CD4-positive, alpha-beta T cell (primary cell): ENCODE measurements around the gene COLQ. TPM values are rescaled to one million over a fixed set of nuclear protein-coding genes. Genes with fewer than 3 reads are reported as not detected.
"Not testable (repeated sequence)": the region's sequence is repeated elsewhere in the genome, so short reads cannot be mapped to it uniquely, and the experiment has no call there.

Source experiments
- ATAC-seq: fragments of 200-7000 bp; cut with Tn5 transposase; one replicate; pipeline ENCODE4 v1.10.0; 2022; ENCODE audit warnings: mild to moderate bottlenecking; ENCODE audit not compliant: poor library complexity
- CTCF ChIA-PET: fragments of 350-600 bp; sonication (Branson Sonifier 250); formaldehyde crosslinking; loops from one replicate; lab custom pipeline; 2021; ENCODE audit warnings: antibody characterized with exemption, inconsistent platforms; lab: Charles Lee
- POLR2A ChIA-PET: fragments of 350-600 bp; sonication (Branson Sonifier 250); formaldehyde crosslinking; loops from one replicate; lab custom pipeline; 2021; ENCODE audit warnings: antibody characterized with exemption, inconsistent platforms; lab: Charles Lee
- DNase-seq, 14 experiments: peaks; one replicate each; pipeline ENCODE4 v3.0.0-alpha.2; 2013 to 2020; ENCODE audit warnings: mixed read lengths in 2 of 14
- H3K27ac ChIP-seq, 2 donors: one replicate each; pipeline versions ENCODE4 v1.5.1 to v1.7.0; 2013; ENCODE audit warnings: low read length in 2 of 2, low read depth in 1 of 2, mild to moderate bottlenecking in 1 of 2
- H3K27me3 ChIP-seq, 2 experiments: 1 replicate in 1 of 2; 2 replicates in 1 of 2; pipeline versions ENCODE4 v1.6.1 to v1.7.0; 2013; ENCODE audit warnings: low read length in 2 of 2, control low read depth in 1 of 2, mild to moderate bottlenecking in 1 of 2, moderate library complexity in 1 of 2; ENCODE audit not compliant: insufficient read depth in 2 of 2, control insufficient read depth in 1 of 2
- H3K36me3 ChIP-seq: one replicate; pipeline ENCODE4 v1.6.1; 2013; ENCODE audit warnings: low read length, control low read depth; ENCODE audit not compliant: insufficient read depth
- H3K4me1 ChIP-seq: one replicate; pipeline ENCODE4 v1.6.1; 2013; ENCODE audit warnings: low read length, control low read depth; ENCODE audit not compliant: insufficient read depth
- H3K4me3 ChIP-seq: one replicate; pipeline ENCODE4 v1.5.1; 2013; ENCODE audit warnings: mild to moderate bottlenecking, low read length, moderate library complexity
- H3K9me3 ChIP-seq, 2 experiments: 1 replicate in 1 of 2; 2 replicates in 1 of 2; pipeline versions ENCODE4 v1.6.1 to v1.7.0; 2013; ENCODE audit warnings: low read length in 2 of 2, mild to moderate bottlenecking in 2 of 2, control low read depth in 1 of 2, moderate library complexity in 1 of 2; ENCODE audit not compliant: control insufficient read depth in 1 of 2, insufficient read depth in 1 of 2
- H3K27ac Mint-ChIP-seq: one replicate; pipeline ENCODE4 v1.8.0; 2020; ENCODE audit warnings: mixed read lengths
- H3K27me3 Mint-ChIP-seq: one replicate; pipeline ENCODE4 v1.8.0; 2021; ENCODE audit warnings: mixed read lengths
- H3K36me3 Mint-ChIP-seq: one replicate; pipeline ENCODE4 v1.8.0; 2021; ENCODE audit warnings: low read depth, mixed read lengths
- H3K4me1 Mint-ChIP-seq: one replicate; pipeline ENCODE4 v1.8.0; 2021; ENCODE audit warnings: low read depth, mixed read lengths
- H3K4me3 Mint-ChIP-seq: one replicate; pipeline ENCODE4 v1.8.0; 2020; ENCODE audit warnings: mild to moderate bottlenecking, mixed read lengths
- H3K9me3 Mint-ChIP-seq: one replicate; pipeline ENCODE4 v1.8.0; 2020; ENCODE audit warnings: mixed read lengths
- intact Hi-C, 2 experiments: fragments of 100-400 bp; cut with DNase I in 1 of 2; cut with micrococcal nuclease in 1 of 2; formaldehyde crosslinking; loops; one replicate each; pipeline versions ENCODE4 v1.15.1 to v1.9.0; 2023 to 2025; cut with DNase I, micrococcal nuclease
- total RNA-seq, 174 experiments: library from RNA in 2 of 174; stranded (reverse) in 2 of 174; gene quantifications; one replicate each; pipeline ENCODE4 v1.2.3 and lab custom pipeline; 2021 to 2026
- TF ChIP-seq, protein P1 (sequence below): fragments of 200-600 bp; IDR thresholded peaks from one replicate; pipeline ENCODE4 v1.8.0; 2022; ENCODE audit warnings: antibody characterized with exemption, mild to moderate bottlenecking

COLQ gene
- total RNA-seq, 2 experiments from 2014 or later: 3.5 to 3.7 TPM

GRCh38 chr3:15458212-15458780 lies 63.2 kb downstream of the COLQ start:
- H3K27ac Mint-ChIP-seq: no peak overlapping the region
- Histone ChIP-seq H3K27me3 (no peaks in the 10 kb centered on the region), H3K36me3 (peaks cover 4% of the 10 kb centered on the region), H3K4me1 (peaks cover 21% of the 10 kb centered on the region), H3K4me3 (no peak overlapping the region), H3K27ac (no peak overlapping the region), H3K9me3 (no peaks in the 10 kb centered on the region)
- CTCF ChIA-PET: no interaction called here
- H3K27me3 Mint-ChIP-seq: no peaks in the 10 kb centered on the region
- H3K4me3 Mint-ChIP-seq: no peak overlapping the region
- TF ChIP-seq, protein P1, sequence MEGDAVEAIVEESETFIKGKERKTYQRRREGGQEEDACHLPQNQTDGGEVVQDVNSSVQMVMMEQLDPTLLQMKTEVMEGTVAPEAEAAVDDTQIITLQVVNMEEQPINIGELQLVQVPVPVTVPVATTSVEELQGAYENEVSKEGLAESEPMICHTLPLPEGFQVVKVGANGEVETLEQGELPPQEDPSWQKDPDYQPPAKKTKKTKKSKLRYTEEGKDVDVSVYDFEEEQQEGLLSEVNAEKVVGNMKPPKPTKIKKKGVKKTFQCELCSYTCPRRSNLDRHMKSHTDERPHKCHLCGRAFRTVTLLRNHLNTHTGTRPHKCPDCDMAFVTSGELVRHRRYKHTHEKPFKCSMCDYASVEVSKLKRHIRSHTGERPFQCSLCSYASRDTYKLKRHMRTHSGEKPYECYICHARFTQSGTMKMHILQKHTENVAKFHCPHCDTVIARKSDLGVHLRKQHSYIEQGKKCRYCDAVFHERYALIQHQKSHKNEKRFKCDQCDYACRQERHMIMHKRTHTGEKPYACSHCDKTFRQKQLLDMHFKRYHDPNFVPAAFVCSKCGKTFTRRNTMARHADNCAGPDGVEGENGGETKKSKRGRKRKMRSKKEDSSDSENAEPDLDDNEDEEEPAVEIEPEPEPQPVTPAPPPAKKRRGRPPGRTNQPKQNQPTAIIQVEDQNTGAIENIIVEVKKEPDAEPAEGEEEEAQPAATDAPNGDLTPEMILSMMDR: no peak
- H3K4me1 Mint-ChIP-seq: peaks cover 11% of the 10 kb centered on the region
- DNase-seq: no peak
- intact Hi-C loops: no loop called here
- POLR2A ChIA-PET: no interaction called here
- H3K9me3 Mint-ChIP-seq: no peaks in the 10 kb centered on the region
- no peaks in the 10 kb centered on the region for H3K36me3 Mint-ChIP-seq
- ATAC-seq: no peak

DNA sequence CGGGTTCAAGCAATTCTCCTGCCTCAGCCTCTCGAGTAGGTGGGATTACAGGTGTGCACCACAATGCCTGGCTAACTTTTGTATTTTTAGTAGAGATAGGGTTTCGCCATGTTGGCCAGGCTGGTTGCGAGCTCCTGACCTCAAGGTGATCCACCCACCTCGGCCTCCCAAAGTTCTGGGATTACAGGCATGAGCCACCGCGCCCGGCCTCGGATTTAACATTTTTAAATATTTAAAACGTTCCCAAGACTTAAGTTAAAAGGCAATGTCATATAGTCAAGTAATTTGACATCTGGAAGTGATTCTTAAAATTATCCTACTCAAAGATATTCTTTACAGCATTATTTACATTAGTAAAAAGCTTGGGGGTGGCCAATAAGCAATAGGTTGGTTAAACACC lies 64.6 kb downstream of the COLQ start:
- intact Hi-C loops, POLR2A ChIA-PET, H3K4me3 ChIP-seq, CTCF ChIA-PET, H3K4me3 Mint-ChIP-seq, ATAC-seq, H3K9me3 Mint-ChIP-seq, H3K27ac ChIP-seq, H3K27me3 ChIP-seq, H3K36me3 ChIP-seq, H3K27me3 Mint-ChIP-seq, H3K27ac Mint-ChIP-seq, H3K9me3 ChIP-seq, H3K36me3 Mint-ChIP-seq, DNase-seq: not testable (repeated sequence)
- H3K4me1 Mint-ChIP-seq: peaks cover 11% of the 10 kb centered on the region
- peaks cover 16% of the 10 kb centered on the region for H3K4me1 ChIP-seq

- no peaks in the 10 kb centered on the region for H3K9me3 ChIP-seq
- H3K27me3 ChIP-seq: no peaks in the 10 kb centered on the region
- Mint-ChIP-seq H3K27me3 (no peaks in the 10 kb centered on the region), H3K4me3 (no peak overlapping the region), H3K27ac (no peak overlapping the region), H3K36me3 (peaks cover 2% of the 10 kb centered on the region), H3K9me3 (no peaks in the 10 kb centered on the region), H3K4me1 (peaks cover 8% of the 10 kb centered on the region)
- ATAC-seq (no peak), DNase-seq (no peak)
- H3K27ac ChIP-seq: no peak overlapping the region
- TF ChIP-seq, protein P1: no peak
- ChIA-PET POLR2A (no interaction called here), CTCF (no interaction called here)
- H3K36me3 ChIP-seq: peaks cover 4% of the 10 kb centered on the region
- no peak overlapping the region for H3K4me3 ChIP-seq
- intact Hi-C loops: no loop called here
- peaks cover 12% of the 10 kb centered on the region for H3K4me1 ChIP-seq
These were observed 65.2 kb downstream of the COLQ start for GRCh38 chr3:15456321-15456720.

DNA sequence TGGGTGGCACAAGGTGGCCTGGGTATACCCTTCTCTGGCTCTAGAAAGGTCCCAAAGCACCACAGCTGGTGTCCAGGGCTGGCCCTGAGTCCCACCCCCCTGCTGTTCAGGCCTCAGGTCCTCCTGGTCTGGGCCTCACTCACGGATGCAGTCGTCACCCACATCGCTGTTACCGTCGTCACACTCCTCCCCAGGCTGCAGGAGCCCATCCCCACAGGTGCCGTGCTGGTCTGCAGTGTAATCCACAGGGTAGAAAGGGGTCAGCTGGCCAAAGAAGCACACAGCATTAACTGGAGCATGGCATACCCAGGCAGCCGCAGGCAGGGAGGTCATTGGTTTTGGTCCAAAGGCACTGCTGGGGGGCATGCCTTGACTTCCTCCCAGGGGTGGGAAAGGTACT lies 65.8 kb downstream of the COLQ start:
- Mint-ChIP-seq H3K27me3 (no peaks in the 10 kb centered on the region), H3K4me3 (no peak overlapping the region), H3K9me3 (no peaks in the 10 kb centered on the region), H3K4me1 (peaks cover 2% of the 10 kb centered on the region), H3K36me3 (peaks cover 8% of the 10 kb centered on the region), H3K27ac (no peak overlapping the region)
- H3K36me3 ChIP-seq: peaks cover 4% of the 10 kb centered on the region
- no peaks in the 10 kb centered on the region for H3K9me3 ChIP-seq
- H3K27ac ChIP-seq: no peak overlapping the region
- DNase-seq (no peak), ATAC-seq (no peak)
- no peak overlapping the region for H3K4me3 ChIP-seq
- H3K4me1 ChIP-seq: peaks cover 6% of the 10 kb centered on the region
- intact Hi-C loops: no loop called here
- ChIA-PET CTCF (no interaction called here), POLR2A (no interaction called here)
- no peaks in the 10 kb centered on the region for H3K27me3 ChIP-seq
- TF ChIP-seq, protein P1: no peak
